ENCODE data around the gene LRRC27. TPM values are rescaled to one million over a fixed set of nuclear protein-coding genes. Genes with fewer than 3 reads are reported as not detected.

Gene LRRC27
- total RNA-seq, 2 donors from 2014 or later, result 11.4 to 22.9 TPM

- Histone ChIP-seq H3K9me3 (no peaks in the 10 kb centered on the region), H3K4me3 (no peak overlapping the region), H3K27ac (no peak overlapping the region), H3K27me3 (replicated peaks; ENCODE audit: insufficient read depth) (no peaks in the 10 kb centered on the region), H3K4me1 (replicated peaks) (no peaks in the 10 kb centered on the region), H3K36me3 (no peaks in the 10 kb centered on the region)
- 86% methylated on average over 9 of the region's 9 CpGs for WGBS
- no peak for DNase-seq (ENCODE audit: low spot score)
- intact Hi-C loops (cut with DNase I), result no loop called here
- TF ChIP-seq POLR2AphosphoS5 (IDR thresholded peaks at IDR 0.05) (no peak), POLR2A (IDR thresholded peaks at IDR 0.05) (no peak)
- TF ChIP-seq, protein P1, sequence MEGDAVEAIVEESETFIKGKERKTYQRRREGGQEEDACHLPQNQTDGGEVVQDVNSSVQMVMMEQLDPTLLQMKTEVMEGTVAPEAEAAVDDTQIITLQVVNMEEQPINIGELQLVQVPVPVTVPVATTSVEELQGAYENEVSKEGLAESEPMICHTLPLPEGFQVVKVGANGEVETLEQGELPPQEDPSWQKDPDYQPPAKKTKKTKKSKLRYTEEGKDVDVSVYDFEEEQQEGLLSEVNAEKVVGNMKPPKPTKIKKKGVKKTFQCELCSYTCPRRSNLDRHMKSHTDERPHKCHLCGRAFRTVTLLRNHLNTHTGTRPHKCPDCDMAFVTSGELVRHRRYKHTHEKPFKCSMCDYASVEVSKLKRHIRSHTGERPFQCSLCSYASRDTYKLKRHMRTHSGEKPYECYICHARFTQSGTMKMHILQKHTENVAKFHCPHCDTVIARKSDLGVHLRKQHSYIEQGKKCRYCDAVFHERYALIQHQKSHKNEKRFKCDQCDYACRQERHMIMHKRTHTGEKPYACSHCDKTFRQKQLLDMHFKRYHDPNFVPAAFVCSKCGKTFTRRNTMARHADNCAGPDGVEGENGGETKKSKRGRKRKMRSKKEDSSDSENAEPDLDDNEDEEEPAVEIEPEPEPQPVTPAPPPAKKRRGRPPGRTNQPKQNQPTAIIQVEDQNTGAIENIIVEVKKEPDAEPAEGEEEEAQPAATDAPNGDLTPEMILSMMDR (IDR thresholded peaks at IDR 0.05), result no peak
These were observed 39.7 kb downstream of the LRRC27 start for GRCh38 chr10:132371641-132372081.

GRCh38 chr10:132372516-132373095, 40.6 kb downstream of the LRRC27 start:
- TF ChIP-seq POLR2A (IDR thresholded peaks at IDR 0.05) (no peak), POLR2AphosphoS5 (IDR thresholded peaks at IDR 0.05) (no peak)
- TF ChIP-seq, protein P1 (IDR thresholded peaks at IDR 0.05), result no peak
- Histone ChIP-seq H3K4me3 (no peak overlapping the region), H3K4me1 (replicated peaks) (no peaks in the 10 kb centered on the region), H3K36me3 (no peaks in the 10 kb centered on the region), H3K27me3 (replicated peaks; ENCODE audit: insufficient read depth) (no peaks in the 10 kb centered on the region), H3K9me3 (no peaks in the 10 kb centered on the region), H3K27ac (no peak overlapping the region)
- no peak for DNase-seq (ENCODE audit: low spot score)
- intact Hi-C loops (cut with DNase I), result no loop called here
- WGBS, result 87% methylated on average over 15 of the region's 16 CpGs

GRCh38 chr10:132373241-132373955, 41.4 kb downstream of the LRRC27 start:
- H3K4me1 ChIP-seq (replicated peaks), result no peaks in the 10 kb centered on the region
- WGBS, result 79% methylated on average over 25 of the region's 25 CpGs
- DNase-seq (ENCODE audit: low spot score), result no peak
- H3K27ac ChIP-seq, result no peak overlapping the region
- no peaks in the 10 kb centered on the region for H3K27me3 ChIP-seq (replicated peaks; ENCODE audit: insufficient read depth)
- no peaks in the 10 kb centered on the region for H3K36me3 ChIP-seq
- intact Hi-C loops (cut with DNase I), result no loop called here
- H3K4me3 ChIP-seq, result no peak overlapping the region
- no peaks in the 10 kb centered on the region for H3K9me3 ChIP-seq
- no peak for TF ChIP-seq POLR2AphosphoS5 (IDR thresholded peaks at IDR 0.05)
- TF ChIP-seq, protein P1 (IDR thresholded peaks at IDR 0.05), result no peak
- no peak for TF ChIP-seq POLR2A (IDR thresholded peaks at IDR 0.05)

DNA sequence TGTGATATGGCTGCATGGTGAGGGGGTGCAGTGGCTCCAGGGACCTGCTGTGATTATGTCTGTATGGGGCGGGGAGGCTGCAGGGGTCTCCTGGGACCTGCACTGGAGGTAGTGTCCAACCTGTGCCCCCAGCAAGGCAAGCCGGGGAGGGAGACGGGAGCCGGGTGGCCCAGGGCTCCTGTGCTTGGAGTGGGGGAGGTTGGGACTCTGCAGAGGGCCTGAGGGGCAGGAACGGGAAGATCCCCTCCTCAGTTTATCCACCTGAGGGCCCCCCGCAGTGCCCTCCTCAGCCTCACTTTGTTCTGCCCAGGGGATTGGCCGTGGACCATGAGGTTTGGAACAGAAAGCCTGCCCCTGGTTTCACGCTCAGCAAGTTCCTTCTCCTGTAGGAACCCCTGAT, 42.2 kb downstream of the LRRC27 start:
- no peaks in the 10 kb centered on the region for H3K9me3 ChIP-seq
- 82% methylated on average over 8 of the region's 8 CpGs for WGBS
- H3K27ac ChIP-seq, result no peak overlapping the region
- DNase-seq (ENCODE audit: low spot score), result no peak
- H3K36me3 ChIP-seq, result no peaks in the 10 kb centered on the region
- TF ChIP-seq POLR2A (IDR thresholded peaks at IDR 0.05) (no peak), POLR2AphosphoS5 (IDR thresholded peaks at IDR 0.05) (no peak)
- TF ChIP-seq, protein P1 (IDR thresholded peaks at IDR 0.05), result no peak
- no peak overlapping the region for H3K4me3 ChIP-seq
- no peaks in the 10 kb centered on the region for H3K4me1 ChIP-seq (replicated peaks)
- no peaks in the 10 kb centered on the region for H3K27me3 ChIP-seq (replicated peaks; ENCODE audit: insufficient read depth)
- intact Hi-C loops (cut with DNase I), result no loop called here

GRCh38 chr10:132374612-132375011, 42.6 kb downstream of the LRRC27 start:
- intact Hi-C loops (cut with DNase I), result no loop called here
- 87% methylated on average over 13 of the region's 14 CpGs for WGBS
- no peaks in the 10 kb centered on the region for H3K4me1 ChIP-seq (replicated peaks)
- H3K4me3 ChIP-seq, result no peak overlapping the region
- H3K36me3 ChIP-seq, result no peaks in the 10 kb centered on the region
- TF ChIP-seq POLR2AphosphoS5 (IDR thresholded peaks at IDR 0.05) (no peak), POLR2A (IDR thresholded peaks at IDR 0.05) (no peak)
- TF ChIP-seq, protein P1 (IDR thresholded peaks at IDR 0.05), result no peak
- no peak for DNase-seq (ENCODE audit: low spot score)
- H3K27me3 ChIP-seq (replicated peaks; ENCODE audit: insufficient read depth), result no peaks in the 10 kb centered on the region
- no peak overlapping the region for H3K27ac ChIP-seq
- no peaks in the 10 kb centered on the region for H3K9me3 ChIP-seq

Data from prostate gland (tissue), 2 donors.